GM19035 (cell line): Measurements from ENCODE around the gene LRP1.

Experiments
- ATAC-seq: cut with Tn5 transposase; IDR thresholded peaks from one replicate; pipeline ENCODE4 v1.9.1; 2021; ENCODE audit not compliant: unreplicated experiment

LRP1 gene

DNA sequence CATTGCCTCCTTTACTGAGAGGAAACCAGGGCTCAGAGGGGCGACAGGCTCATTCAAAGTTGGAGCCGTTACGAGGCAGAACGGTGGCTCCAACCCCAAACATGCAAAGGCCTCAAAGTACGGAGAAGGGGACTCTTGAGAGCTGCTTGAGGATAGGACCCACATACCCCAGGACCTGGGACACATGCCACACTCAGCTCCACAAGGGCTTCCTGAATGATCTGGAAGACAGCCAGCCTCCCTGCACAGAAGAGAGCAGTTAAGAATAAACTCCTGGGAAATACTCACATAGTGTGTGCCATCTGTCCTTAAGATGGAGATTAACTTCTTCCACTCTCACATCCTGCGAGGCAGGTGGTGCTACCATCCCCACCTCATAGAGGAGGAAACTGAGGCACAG is 61.8 kb downstream of the LRP1 start:
- ATAC-seq = no peak

DNA sequence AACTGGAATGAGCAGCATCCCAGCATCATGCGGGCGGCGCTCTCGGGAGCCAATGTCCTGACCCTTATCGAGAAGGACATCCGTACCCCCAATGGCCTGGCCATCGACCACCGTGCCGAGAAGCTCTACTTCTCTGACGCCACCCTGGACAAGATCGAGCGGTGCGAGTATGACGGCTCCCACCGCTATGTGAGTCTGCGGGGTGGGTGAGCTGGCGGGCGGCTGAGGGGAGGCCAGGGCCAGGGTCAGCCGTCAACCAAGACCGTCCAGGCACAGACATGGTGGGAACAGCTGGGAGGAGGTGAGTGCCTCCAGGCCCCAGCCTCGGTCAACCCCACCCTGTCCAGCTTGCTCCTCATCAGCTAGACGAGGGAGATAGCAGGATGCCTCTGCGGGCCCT is 62.5 kb downstream of the LRP1 start:
- no peak for ATAC-seq

DNA sequence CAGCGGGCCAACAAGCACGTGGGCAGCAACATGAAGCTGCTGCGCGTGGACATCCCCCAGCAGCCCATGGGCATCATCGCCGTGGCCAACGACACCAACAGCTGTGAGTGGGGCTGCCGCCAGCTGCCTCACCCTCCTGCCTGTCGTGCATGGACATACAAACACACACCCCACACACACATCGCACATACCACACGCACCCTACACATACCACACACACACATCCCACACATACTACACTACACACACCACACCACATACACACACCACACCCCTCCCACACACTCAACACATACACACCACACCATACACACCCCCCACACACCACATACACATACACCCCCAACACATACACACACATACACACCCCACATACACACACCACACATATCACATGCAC is 63.1 kb downstream of the LRP1 start:
- ATAC-seq = no peak

DNA sequence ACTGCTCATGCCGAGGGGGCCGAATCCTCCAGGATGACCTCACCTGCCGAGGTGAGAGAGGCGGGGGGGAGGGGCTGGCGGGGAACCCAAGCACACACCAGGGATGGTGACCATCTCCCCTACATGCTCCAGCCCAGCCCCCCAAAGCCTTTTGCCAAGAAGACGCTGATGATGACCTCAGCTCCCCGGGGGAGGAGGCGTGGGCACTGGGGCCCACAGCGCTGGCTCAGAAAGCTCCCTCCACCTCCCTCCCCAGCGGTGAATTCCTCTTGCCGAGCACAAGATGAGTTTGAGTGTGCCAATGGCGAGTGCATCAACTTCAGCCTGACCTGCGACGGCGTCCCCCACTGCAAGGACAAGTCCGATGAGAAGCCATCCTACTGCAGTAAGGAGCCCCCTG is 64.6 kb downstream of the LRP1 start:
- no peak for ATAC-seq

DNA sequence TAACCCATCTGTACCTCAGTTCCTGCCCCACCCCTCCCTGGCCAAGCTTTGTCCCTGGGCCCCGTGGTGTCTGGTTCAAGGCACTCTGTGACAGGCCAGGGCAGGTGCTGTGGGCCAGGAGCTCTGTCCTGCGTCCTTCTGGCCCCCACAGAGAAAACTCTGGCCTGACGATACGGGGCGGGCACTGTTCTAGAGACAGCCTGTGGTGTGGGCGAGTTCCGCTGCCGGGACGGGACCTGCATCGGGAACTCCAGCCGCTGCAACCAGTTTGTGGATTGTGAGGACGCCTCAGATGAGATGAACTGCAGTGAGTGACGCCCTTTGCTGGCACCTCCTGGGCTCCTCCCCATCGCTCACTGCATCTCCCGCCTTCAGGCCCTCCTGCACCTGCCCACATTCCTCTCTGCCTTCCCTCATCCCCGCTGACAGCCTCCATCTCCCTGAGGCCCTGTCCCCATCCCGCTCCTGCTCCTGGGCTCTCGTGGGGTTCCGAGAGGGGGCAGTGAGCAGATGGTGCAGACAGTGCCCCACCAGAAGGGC is 65.5 kb downstream of the LRP1 start:
- ATAC-seq = no peak

DNA sequence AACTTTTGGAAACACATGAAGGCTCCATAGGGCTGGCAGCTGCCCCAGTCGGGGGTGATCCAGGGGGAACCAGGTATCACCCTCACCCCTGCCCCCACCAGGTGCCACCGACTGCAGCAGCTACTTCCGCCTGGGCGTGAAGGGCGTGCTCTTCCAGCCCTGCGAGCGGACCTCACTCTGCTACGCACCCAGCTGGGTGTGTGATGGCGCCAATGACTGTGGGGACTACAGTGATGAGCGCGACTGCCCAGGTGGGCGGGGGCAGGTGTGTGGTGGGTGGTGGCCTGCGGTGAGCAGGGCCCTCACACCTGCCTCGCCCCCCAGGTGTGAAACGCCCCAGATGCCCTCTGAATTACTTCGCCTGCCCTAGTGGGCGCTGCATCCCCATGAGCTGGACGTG is 66.0 kb downstream of the LRP1 start:
- no peak for ATAC-seq

DNA sequence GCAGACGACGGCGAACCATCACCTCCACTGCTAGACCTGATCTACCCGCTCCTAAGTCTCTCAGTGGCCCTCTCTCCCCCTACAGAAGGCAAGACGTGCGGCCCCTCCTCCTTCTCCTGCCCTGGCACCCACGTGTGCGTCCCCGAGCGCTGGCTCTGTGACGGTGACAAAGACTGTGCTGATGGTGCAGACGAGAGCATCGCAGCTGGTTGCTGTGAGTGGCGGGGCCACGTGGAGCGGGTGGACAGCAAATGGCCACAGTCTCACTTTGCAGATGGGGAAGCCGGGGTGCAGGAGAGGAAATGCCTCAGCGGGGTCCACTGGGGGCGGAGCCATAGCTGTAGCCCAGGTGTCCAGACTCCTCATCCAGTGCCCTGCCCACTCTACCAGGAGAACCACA is 66.9 kb downstream of the LRP1 start:
- ATAC-seq = no peak

DNA sequence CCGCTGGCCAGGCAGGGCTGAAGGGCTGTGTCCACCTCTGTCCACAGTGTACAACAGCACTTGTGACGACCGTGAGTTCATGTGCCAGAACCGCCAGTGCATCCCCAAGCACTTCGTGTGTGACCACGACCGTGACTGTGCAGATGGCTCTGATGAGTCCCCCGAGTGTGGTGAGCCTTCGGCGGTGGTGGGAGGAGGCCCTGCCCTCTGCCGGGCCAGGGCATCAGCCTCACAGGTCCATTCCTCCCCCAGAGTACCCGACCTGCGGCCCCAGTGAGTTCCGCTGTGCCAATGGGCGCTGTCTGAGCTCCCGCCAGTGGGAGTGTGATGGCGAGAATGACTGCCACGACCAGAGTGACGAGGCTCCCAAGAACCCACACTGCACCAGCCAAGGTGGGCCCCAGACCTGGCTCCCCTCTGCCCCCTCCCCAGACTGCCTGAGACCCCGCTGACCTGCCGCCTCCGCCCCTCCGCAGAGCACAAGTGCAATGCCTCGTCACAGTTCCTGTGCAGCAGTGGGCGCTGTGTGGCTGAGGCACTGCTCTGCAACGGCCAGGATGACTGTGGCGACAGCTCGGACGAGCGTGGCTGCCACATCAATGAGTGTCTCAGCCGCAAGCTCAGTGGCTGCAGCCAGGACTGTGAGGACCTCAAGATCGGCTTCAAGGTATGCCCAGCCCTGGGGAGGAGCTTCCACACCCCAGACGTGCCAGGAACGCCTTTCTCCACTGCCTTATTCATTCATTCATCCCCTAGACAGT is 67.5 kb downstream of the LRP1 start:
- no peak for ATAC-seq

DNA sequence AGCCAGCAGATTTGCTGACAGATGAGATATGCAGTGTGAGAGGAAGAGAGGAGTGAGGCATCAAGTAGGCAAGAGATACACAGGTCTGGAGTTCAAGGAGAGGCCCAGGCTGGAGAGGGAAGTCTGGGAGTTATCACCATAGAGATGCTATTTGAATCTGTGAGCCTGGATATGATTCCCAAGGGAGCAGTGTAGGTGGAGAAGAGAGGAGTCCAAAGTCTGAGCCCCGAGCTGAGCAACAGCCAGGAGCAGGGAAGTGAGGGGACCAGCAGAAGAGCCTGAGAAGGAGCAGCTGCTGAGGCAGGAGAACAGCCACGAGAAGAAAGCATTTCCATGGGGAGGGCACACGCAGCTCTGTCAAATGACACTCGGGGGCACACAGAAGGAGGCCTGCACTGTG is 68.2 kb downstream of the LRP1 start:
- no peak for ATAC-seq

DNA sequence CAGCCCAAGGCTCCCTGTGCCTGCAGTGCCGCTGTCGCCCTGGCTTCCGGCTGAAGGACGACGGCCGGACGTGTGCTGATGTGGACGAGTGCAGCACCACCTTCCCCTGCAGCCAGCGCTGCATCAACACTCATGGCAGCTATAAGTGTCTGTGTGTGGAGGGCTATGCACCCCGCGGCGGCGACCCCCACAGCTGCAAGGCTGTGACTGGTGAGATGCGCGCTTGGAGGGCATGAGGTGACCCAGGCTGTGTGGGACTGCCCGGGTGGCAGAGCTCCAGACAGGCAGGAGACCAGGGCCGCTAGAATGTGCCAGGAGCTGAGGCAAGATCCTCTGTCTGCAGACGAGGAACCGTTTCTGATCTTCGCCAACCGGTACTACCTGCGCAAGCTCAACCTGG is 68.7 kb downstream of the LRP1 start:
- ATAC-seq = no peak

DNA sequence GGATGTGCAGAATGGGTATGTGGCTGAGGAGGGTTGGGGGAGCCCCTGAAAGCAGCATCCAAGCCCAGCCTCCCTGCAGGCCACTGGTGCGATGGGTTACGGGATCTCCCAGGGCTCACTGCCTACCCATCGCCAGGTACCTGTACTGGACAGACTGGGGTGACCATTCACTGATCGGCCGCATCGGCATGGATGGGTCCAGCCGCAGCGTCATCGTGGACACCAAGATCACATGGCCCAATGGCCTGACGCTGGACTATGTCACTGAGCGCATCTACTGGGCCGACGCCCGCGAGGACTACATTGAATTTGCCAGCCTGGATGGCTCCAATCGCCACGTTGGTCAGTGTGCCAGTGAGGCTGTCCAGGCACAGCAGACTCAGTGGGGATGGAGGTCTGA is 70.0 kb downstream of the LRP1 start:
- ATAC-seq = no peak

DNA sequence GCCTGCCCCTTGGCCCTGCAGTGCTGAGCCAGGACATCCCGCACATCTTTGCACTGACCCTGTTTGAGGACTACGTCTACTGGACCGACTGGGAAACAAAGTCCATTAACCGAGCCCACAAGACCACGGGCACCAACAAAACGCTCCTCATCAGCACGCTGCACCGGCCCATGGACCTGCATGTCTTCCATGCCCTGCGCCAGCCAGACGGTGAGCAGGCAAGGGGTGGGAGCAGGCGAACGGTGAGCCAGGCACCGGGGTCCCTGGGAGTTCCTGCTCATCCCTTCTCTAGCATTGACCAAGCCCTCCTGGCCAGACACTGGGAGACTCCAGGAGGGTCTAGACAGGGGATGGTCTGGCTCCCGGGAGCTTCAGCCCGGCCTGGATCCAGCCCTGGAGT is 70.9 kb downstream of the LRP1 start:
- no peak for ATAC-seq

DNA sequence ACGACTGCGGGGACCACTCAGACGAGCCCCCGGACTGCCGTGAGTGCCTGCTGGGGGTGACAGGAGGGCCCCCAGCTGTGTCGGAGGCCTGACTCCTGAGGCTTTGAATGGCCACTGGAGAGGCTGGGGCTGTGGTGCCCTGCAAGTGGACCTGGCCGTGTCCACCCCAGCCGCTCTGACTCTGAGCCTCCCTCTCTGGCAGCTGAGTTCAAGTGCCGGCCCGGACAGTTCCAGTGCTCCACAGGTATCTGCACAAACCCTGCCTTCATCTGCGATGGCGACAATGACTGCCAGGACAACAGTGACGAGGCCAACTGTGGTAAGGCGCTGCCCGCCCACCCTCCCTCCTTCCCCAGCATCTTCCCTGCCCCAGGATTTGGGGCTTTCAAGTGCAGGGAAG is 72.2 kb downstream of the LRP1 start:
- no peak for ATAC-seq

DNA sequence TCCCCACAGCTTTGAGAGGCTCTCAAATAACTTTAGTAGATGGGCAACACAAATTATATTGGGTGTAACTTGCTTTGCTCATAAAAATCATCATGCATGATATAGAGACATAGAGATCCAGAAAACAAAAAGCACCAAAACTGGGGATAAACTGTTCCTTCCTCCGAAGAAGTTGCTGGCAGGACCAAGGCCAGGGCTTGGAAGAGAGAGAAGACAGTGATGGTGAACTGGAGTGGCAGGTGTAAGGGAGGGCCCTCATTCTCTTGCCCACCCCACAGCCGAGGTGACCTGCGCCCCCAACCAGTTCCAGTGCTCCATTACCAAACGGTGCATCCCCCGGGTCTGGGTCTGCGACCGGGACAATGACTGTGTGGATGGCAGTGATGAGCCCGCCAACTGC is 72.9 kb downstream of the LRP1 start:
- no peak for ATAC-seq

DNA sequence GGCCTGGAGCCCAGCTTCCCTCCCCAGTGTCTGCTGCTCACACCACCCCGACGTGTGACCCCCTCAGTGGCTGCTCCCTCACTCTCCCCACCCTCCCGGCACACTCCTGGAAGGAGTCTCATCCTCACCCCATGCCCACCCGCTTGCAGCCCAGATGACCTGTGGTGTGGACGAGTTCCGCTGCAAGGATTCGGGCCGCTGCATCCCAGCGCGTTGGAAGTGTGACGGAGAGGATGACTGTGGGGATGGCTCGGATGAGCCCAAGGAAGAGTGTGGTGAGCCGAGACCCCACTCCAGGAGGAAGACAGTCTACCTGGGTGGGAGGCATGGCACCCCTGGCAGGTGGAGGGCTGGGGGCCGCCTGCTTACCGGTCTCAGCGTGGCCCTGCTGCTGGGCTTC is 73.3 kb downstream of the LRP1 start:
- no peak for ATAC-seq

DNA sequence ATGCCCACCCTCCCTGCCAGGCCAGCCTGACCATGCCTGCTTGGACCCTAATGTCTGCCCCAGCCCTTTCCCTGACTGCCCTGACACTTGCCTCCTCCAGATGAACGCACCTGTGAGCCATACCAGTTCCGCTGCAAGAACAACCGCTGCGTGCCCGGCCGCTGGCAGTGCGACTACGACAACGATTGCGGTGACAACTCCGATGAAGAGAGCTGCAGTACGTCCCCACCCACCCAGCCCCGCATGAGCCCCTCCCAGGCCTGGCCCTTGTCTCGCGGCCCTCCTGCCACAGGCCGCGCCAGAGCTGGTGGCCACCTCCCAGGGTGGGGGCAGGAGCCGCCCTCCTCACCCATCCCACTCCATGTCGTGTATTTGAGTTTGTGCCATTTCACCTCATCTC is 74.0 kb downstream of the LRP1 start:
- ATAC-seq = no peak

DNA sequence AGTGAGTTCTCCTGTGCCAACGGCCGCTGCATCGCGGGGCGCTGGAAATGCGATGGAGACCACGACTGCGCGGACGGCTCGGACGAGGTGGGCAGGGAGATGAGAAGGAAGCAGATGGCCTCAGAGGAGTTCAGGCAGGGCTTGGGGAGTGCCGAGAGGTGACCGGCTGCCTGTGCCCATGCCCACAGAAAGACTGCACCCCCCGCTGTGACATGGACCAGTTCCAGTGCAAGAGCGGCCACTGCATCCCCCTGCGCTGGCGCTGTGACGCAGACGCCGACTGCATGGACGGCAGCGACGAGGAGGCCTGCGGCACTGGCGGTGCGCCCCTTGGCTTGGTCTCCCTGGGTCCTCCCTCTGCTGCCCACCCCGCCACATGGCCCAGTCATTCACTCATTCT is 74.9 kb downstream of the LRP1 start:
- ATAC-seq = no peak

DNA sequence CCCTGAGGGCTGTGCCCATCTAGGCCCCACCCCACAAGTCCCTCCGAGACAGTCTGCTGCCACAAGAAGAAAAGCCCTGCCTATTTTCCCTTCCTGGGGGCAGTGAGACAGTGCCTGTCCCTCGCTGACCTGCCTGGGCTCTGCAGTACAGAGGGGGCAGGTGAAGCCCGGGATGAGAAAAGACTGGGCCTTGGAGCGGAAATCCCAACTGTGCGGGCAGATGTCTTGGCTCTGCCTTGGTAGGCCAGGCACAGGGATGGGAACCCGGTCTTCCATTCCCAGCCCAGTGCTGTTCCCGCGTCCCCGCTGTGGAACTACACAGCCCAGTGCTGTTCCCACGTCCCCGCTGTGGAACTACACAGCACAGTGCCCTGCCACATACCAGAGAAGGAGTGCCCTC is 75.5 kb downstream of the LRP1 start:
- no peak for ATAC-seq

DNA sequence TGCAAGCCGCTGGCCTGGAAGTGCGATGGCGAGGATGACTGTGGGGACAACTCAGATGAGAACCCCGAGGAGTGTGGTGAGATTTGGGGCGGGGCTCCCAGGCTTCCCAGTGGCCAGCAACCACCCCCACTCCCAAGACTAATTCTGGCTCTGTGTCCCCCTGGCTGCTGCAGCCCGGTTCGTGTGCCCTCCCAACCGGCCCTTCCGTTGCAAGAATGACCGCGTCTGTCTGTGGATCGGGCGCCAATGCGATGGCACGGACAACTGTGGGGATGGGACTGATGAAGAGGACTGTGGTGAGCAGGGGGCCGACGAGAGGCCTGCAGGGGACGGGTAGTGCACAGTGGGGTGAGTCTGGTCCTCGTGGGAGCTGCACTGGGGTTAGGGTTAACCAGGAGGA is 76.2 kb downstream of the LRP1 start:
- no peak for ATAC-seq

DNA sequence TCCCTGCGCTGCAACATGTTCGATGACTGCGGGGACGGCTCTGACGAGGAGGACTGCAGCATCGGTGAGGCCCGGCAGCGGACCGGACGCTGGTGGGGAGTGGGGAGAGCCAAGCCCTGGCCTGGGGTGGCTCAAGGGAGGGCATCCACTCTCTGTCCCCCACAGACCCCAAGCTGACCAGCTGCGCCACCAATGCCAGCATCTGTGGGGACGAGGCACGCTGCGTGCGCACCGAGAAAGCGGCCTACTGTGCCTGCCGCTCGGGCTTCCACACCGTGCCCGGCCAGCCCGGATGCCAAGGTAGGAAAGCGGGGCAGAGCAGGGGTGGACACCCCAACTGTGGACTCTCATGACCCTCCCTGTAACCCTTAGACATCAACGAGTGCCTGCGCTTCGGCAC is 76.9 kb downstream of the LRP1 start:
- no peak for ATAC-seq

DNA sequence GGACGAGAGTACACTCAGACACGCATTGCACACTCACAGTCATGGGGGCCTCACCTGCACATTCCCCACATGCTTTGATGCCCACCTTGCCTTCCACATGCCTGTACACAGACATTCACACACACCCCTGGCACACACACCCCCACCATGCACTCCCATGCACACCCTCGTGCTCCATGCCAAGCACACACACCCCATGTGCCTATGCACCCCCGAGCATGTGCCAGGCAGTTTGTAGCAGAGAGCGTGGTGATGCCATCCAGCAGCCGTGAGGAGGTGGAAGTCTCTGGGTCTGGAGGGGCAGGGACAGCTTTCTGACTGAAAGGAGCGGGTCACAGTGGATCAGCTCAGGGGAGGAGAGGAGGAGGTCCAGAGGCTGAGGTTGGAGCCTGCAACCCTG is 77.6 kb downstream of the LRP1 start:
- ATAC-seq = no peak

DNA sequence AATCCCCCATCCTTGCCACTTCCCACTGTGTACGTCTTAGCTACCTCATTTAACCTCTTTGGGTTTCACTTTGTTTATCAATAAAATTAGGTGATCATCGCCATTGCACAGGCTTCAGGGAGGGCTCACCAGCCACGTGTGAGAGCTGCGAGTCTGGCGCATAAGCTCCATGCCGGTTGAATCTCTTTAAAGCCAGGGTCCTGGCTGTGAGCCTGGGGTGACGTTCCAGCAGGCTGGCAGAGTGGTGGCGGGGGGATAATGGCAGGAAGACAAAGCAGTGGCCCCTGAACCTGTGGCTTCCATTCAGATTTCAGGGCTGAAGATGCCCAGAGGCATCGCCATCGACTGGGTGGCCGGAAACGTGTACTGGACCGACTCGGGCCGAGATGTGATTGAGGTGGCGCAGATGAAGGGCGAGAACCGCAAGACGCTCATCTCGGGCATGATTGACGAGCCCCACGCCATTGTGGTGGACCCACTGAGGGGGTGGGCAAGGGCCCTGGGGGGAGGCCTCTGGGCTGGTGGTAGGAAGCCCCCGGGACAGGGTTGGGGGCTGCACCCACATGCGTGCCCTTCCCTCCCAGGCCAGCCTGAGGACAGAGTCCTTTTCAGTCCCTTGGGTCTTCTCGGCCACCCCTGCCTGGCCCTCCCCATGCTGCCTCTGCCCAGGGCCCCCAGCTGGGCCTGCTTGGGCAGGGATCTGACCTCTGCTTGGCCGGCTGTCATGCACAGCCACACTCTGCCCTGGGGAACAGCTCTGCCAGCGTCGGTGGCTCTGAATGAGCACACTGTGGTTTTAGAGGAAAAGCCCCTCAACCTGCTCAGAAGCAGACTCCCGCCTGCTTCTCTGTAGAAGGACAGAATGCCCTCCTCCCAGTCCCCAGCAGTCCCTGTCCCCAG is 79.7 kb downstream of the LRP1 start:
- no peak for ATAC-seq
